GM12878 (cell line): ENCODE results near the gene RGL1. TPM values are rescaled to one million over a fixed set of nuclear protein-coding genes. Genes with fewer than 3 reads are reported as not detected.

Source experiments
- ATAC-seq: fragments of 200-7000 bp; cut with Tn5 transposase; 3 replicates; pipeline ENCODE4 v1.9.1; 2020; ENCODE audit warnings: mild to moderate bottlenecking, moderate library complexity
- BruUV-seq: library from RNA; stranded (reverse); fragments of 400-500 nt; replicated peaks from 2 replicates; lab custom pipeline; 2021; lab: Mats Ljungman, UMichigan
- CTCF ChIA-PET: fragments of 300-600 bp; sonication (Branson Sonifier 250); formaldehyde crosslinking; extraction: SDS; loops from one replicate; lab custom pipeline; 2021; ENCODE audit warnings: inconsistent platforms; lab: Yijun Ruan, JAX
- POLR2A ChIA-PET: fragments of 350-600 bp; formaldehyde crosslinking; extraction: SDS; loops from one replicate; lab custom pipeline; 2021; ENCODE audit warnings: inconsistent platforms; lab: Charles Lee
- RAD21 ChIA-PET: fragments of 300-600 bp; sonication (Branson Sonifier 250); formaldehyde crosslinking; loops from one replicate; lab custom pipeline; 2023; ENCODE audit warnings: antibody characterized with exemption; ENCODE audit not compliant: unreplicated experiment; lab: Charles Lee
- SMC1A ChIA-PET: fragments of 300-600 bp; sonication (Branson Sonifier 250); formaldehyde crosslinking; loops from one replicate; lab custom pipeline; 2023; ENCODE audit not compliant: unreplicated experiment, uncharacterized antibody; lab: Charles Lee
- DNase-seq: peaks from one replicate; pipeline ENCODE4 v3.0.0-alpha.2; 2011; ENCODE audit warnings: low read depth, low spot score
- FAIRE-seq: peaks from 3 replicates; lab custom pipeline; 2011; peaks lifted over from hg19 to GRCh38; lab: Jason Lieb, UNC
- H2AFZ ChIP-seq: 2 replicates; pipeline ENCODE4 v1.6.0; 2011; ENCODE audit warnings: low read depth, low read length, control low read depth; ENCODE audit not compliant: control insufficient read depth
- H3K27ac ChIP-seq: 2 replicates; pipeline ENCODE4 v1.5.1; 2011; ENCODE audit warnings: control low read depth; ENCODE audit not compliant: control insufficient read depth, insufficient read depth
- H3K27me3 ChIP-seq, 2 experiments: replicated peaks in 1 of 2; 2 replicates each; pipeline versions ENCODE4 v1.6.0 to v1.6.1; 2011; ENCODE audit warnings: low read length in 1 of 2; ENCODE audit not compliant: control insufficient read depth in 2 of 2, insufficient read depth in 2 of 2
- H3K36me3 ChIP-seq, 2 experiments: 2 replicates each; pipeline ENCODE4 v1.5.1; 2011; ENCODE audit warnings: low read length in 1 of 2; ENCODE audit not compliant: control insufficient read depth in 2 of 2, insufficient read depth in 2 of 2
- H3K4me1 ChIP-seq: 2 replicates; pipeline ENCODE4 v1.6.1; 2011; ENCODE audit warnings: mild to moderate bottlenecking, low read length, moderate library complexity, mixed read lengths; ENCODE audit not compliant: control insufficient read depth, insufficient read depth
- H3K4me2 ChIP-seq: 2 replicates; pipeline ENCODE4 v1.6.0; 2011; ENCODE audit warnings: control low read depth; ENCODE audit not compliant: control insufficient read depth, insufficient read depth
- H3K4me3 ChIP-seq: fragments of 200-600 bp; sonication (generic); 2 replicates; pipeline ENCODE4 v1.5.1; 2016
- H3K79me2 ChIP-seq: 2 replicates; pipeline ENCODE4 v1.6.0; 2011; ENCODE audit warnings: low read length; ENCODE audit not compliant: control insufficient read depth, insufficient read depth
- H3K9ac ChIP-seq: 2 replicates; pipeline ENCODE4 v1.8.0; 2011; ENCODE audit warnings: low read length, control low read depth, mixed read lengths; ENCODE audit not compliant: control insufficient read depth, insufficient read depth
- H3K9me3 ChIP-seq: replicated peaks from 3 replicates; pipeline ENCODE4 v1.5.1; 2011; ENCODE audit warnings: mild to moderate bottlenecking, low read length; ENCODE audit not compliant: control insufficient read depth, insufficient read depth
- H4K20me1 ChIP-seq: 2 replicates; pipeline ENCODE4 v1.6.0; 2011; ENCODE audit not compliant: control insufficient read depth, insufficient read depth
- CBX3 ChIP-seq: fragments of 200-600 bp; sonication (generic); IDR thresholded peaks from 2 replicates; pipeline ENCODE4 v1.6.1; 2016; ENCODE audit warnings: low read depth, borderline replicate concordance
- MYC ChIP-seq: IDR thresholded peaks from 2 replicates; pipeline ENCODE4 v1.6.1; 2011; ENCODE audit warnings: mild to moderate bottlenecking, low read length, moderate library complexity, inconsistent platforms; ENCODE audit not compliant: insufficient read depth, insufficient replicate concordance, insufficient read length, severe bottlenecking
- NFYA ChIP-seq: IDR thresholded peaks from 2 replicates; pipeline ENCODE4 v1.6.1; 2011; ENCODE audit warnings: low read depth, mild to moderate bottlenecking, low read length, improper control_type of control experiment, borderline replicate concordance
- SREBF2 ChIP-seq: IDR thresholded peaks from 2 replicates; pipeline ENCODE4 v1.6.1; 2012; ENCODE audit warnings: mild to moderate bottlenecking, low read length
- STAT3 ChIP-seq: IDR thresholded peaks from 2 replicates; pipeline ENCODE4 v1.6.1; 2011; ENCODE audit warnings: low read depth, low read length, improper control_type of control experiment
- WGBS: methylation state at CpG from one replicate; pipeline ENCODE4 v1.1.6; 2016; ENCODE audit warnings: low lambda C conversion rate; ENCODE audit not compliant: insufficient replicate concordance, insufficient coverage; ENCODE audit errors: missing lambda C conversion rate; 5-methylcytosine and 5-hydroxymethylcytosine counted together
- in situ Hi-C: fragments of 300-500 bp; cut with MboI; formaldehyde crosslinking; loops from 9 replicates; pipeline ENCODE4 v1.14.3; 2018; ENCODE audit warnings: mixed read lengths
- intact Hi-C: fragments of 100-400 bp; cut with micrococcal nuclease; formaldehyde crosslinking; loops from one replicate; pipeline ENCODE4 v1.14.2; 2022; ENCODE audit not compliant: unreplicated experiment
- polyA plus RNA-seq, 11 experiments: library from polyadenylated mRNA; depleted of rRNA in 4 of 11; unstranded in 6 of 11; stranded (reverse) in 5 of 11; fragments of >200 nt; fragmentation: Nextera tagmentation in 4 of 11; fragmentation: Illumina TruSeq in 1 of 11; extraction: Ambion mirVana in 4 of 11; extraction: Trizol in 1 of 11; gene quantifications; 1 replicate in 1 of 11; 2 replicates in 10 of 11; pipeline versions ENCODE4 v1.2.1 to v1.2.3, GENCODE V29; 2011 to 2016; ENCODE audit warnings: inconsistent platforms in 2 of 11, missing spikeins in 2 of 11, low read depth in 1 of 11
- total RNA-seq, 4 experiments: library from RNA; depleted of rRNA in 3 of 4; stranded (reverse); fragments of >200 nt in 3 of 4; fragmentation: Illumina TruSeq in 1 of 4; extraction: Trizol in 1 of 4; gene quantifications; 2 replicates each; pipeline versions ENCODE4 v1.2.1 to v1.2.3, GENCODE V29; 2013 to 2021
- TF ChIP-seq, protein P1 (sequence below): IDR thresholded peaks from 2 replicates; pipeline ENCODE4 v1.6.1; 2011; ENCODE audit warnings: low read depth, mild to moderate bottlenecking, low read length, moderate library complexity, borderline replicate concordance; ENCODE audit errors: extremely low read depth
- TF ChIP-seq, protein P2 (sequence below): IDR thresholded peaks from 2 replicates; pipeline ENCODE4 v1.6.1; 2012; ENCODE audit warnings: low read depth, low read length, improper control_type of control experiment
- TF ChIP-seq, protein P3 (sequence below): fragments of 450-650 bp; formaldehyde crosslinking; IDR thresholded peaks from 2 replicates; pipeline ENCODE4 v1.4.0; 2020; ENCODE audit warnings: mild to moderate bottlenecking, moderate library complexity

The RGL1 gene
- total and polyA plus RNA-seq, 10 of the 15 experiments (the other 5 are each of a cell fraction or from before 2014, with no cell fraction given): 8.1 to 25.0 (median 19.0) TPM

DNA sequence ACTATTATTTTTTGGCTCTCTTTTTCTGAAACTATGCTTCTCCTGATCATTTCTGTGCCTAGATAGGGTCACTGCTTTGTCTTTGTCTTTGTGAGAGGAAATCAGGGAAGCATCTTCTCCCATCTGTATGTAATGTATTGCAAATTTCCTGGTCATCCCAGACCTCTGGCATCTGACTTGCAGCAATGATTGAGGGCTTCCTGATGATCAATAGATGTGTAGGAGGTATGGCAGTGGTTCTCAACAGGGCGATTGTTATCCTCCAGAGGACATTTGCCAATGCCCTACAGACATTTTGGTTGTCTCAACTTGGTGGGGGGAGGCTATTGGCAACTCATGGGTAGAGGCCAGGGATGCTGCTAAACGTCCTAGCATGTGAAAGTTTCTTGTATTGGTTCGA is 64.7 kb downstream of the RGL1 start:
- H3K36me3 ChIP-seq: peaks cover 8 to 13% of the 10 kb centered on the region in 2 experiments; a peak in 3 of 4 replicates
- CTCF ChIA-PET: no interaction called here
- no peaks in the 10 kb centered on the region for H4K20me1 ChIP-seq
- WGBS: 85% methylated on average over 3 of the region's 3 CpGs
- SMC1A ChIA-PET: interaction anchor here (1.3 to 3.1 kb wide), 2 partner anchors 16 to 20 kb away, joined by 5 to 14 read pairs; no protein-coding TSS in a partner anchor
- no peak overlapping the region for H2AFZ ChIP-seq
- no peak for ATAC-seq
- H3K27ac ChIP-seq: no peak overlapping the region
- 0 out of 2 replicates have a peak, but pooled peaks cover 4% of the 10 kb centered on the region for H3K4me1 ChIP-seq
- no TSS peak for BruUV-seq
- no peak overlapping the region for H3K4me2 ChIP-seq
- intact Hi-C loops (no loop called here), in situ Hi-C loops (no loop called here)
- RAD21 ChIA-PET: no interaction called here
- TF ChIP-seq, protein P1, sequence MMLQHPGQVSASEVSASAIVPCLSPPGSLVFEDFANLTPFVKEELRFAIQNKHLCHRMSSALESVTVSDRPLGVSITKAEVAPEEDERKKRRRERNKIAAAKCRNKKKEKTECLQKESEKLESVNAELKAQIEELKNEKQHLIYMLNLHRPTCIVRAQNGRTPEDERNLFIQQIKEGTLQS: no peak
- TF ChIP-seq SREBF2 (no peak), STAT3 (no peak), CBX3 (no peak), MYC (no peak), NFYA (no peak)
- TF ChIP-seq, protein P2, sequence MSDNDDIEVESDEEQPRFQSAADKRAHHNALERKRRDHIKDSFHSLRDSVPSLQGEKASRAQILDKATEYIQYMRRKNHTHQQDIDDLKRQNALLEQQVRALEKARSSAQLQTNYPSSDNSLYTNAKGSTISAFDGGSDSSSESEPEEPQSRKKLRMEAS: no peak
- TF ChIP-seq, protein P3, sequence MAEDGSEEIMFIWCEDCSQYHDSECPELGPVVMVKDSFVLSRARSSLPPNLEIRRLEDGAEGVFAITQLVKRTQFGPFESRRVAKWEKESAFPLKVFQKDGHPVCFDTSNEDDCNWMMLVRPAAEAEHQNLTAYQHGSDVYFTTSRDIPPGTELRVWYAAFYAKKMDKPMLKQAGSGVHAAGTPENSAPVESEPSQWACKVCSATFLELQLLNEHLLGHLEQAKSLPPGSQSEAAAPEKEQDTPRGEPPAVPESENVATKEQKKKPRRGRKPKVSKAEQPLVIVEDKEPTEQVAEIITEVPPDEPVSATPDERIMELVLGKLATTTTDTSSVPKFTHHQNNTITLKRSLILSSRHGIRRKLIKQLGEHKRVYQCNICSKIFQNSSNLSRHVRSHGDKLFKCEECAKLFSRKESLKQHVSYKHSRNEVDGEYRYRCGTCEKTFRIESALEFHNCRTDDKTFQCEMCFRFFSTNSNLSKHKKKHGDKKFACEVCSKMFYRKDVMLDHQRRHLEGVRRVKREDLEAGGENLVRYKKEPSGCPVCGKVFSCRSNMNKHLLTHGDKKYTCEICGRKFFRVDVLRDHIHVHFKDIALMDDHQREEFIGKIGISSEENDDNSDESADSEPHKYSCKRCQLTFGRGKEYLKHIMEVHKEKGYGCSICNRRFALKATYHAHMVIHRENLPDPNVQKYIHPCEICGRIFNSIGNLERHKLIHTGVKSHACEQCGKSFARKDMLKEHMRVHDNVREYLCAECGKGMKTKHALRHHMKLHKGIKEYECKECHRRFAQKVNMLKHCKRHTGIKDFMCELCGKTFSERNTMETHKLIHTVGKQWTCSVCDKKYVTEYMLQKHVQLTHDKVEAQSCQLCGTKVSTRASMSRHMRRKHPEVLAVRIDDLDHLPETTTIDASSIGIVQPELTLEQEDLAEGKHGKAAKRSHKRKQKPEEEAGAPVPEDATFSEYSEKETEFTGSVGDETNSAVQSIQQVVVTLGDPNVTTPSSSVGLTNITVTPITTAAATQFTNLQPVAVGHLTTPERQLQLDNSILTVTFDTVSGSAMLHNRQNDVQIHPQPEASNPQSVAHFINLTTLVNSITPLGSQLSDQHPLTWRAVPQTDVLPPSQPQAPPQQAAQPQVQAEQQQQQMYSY (CRISPR knock-in tag): no peak
- no peak overlapping the region for H3K9ac ChIP-seq
- POLR2A ChIA-PET: no interaction called here
- H3K79me2 ChIP-seq: peaks cover 5% of the 10 kb centered on the region
- no peaks in the 10 kb centered on the region for H3K27me3 ChIP-seq
- no peak for FAIRE-seq
- H3K9me3 ChIP-seq: no peaks in the 10 kb centered on the region
- no peak overlapping the region for H3K4me3 ChIP-seq
- no peak for DNase-seq
